Common myeloid progenitor, CD34-positive (primary cell): ENCODE measurements around the gene UBE2Q2.
"Not testable (repeated sequence)": the region's sequence is repeated elsewhere in the genome, so short reads cannot be mapped to it uniquely, and the experiment has no call there.

ENCODE experiments used
- CTCF ChIA-PET: fragments of 350-600 bp; sonication (Branson Sonifier 250); formaldehyde crosslinking; loops from one replicate; lab custom pipeline; 2021; ENCODE audit warnings: antibody characterized with exemption; lab: Charles Lee
- POLR2A ChIA-PET: fragments of 350-600 bp; sonication (Branson Sonifier 250); formaldehyde crosslinking; loops from one replicate; lab custom pipeline; 2021; ENCODE audit warnings: antibody characterized with exemption; lab: Charles Lee
- DNase-seq, 3 donors: peaks; one replicate each; pipeline versions ENCODE4 v3.0.0 to v3.0.0-alpha.2; 2013
- H3K27ac ChIP-seq, 2 experiments: 1 replicate in 1 of 2; 2 replicates in 1 of 2; pipeline ENCODE4 v1.7.0; 2013; ENCODE audit warnings: inconsistent platforms in 2 of 2, low read length in 2 of 2, mild to moderate bottlenecking in 2 of 2, low read depth in 1 of 2, moderate library complexity in 1 of 2; ENCODE audit not compliant: severe bottlenecking in 2 of 2, insufficient read depth in 1 of 2, poor library complexity in 1 of 2
- H3K27me3 ChIP-seq, 5 experiments: replicated peaks in 2 of 5; 1 replicate in 3 of 5; 2 replicates in 2 of 5; pipeline versions ENCODE4 v1.6.1 to v1.7.0; 2013; ENCODE audit warnings: low read length in 4 of 5, mild to moderate bottlenecking in 2 of 5, moderate library complexity in 2 of 5, inconsistent platforms in 1 of 5; ENCODE audit not compliant: insufficient read depth in 5 of 5, control insufficient read depth in 4 of 5
- H3K36me3 ChIP-seq, 4 experiments: 1 replicate in 2 of 4; 2 replicates in 2 of 4; pipeline versions ENCODE4 v1.6.1 to v1.7.0; 2013; ENCODE audit warnings: low read length in 3 of 4, control low read depth in 1 of 4, mild to moderate bottlenecking in 1 of 4; ENCODE audit not compliant: control insufficient read depth in 4 of 4, insufficient read depth in 4 of 4
- H3K4me1 ChIP-seq, 4 experiments: 1 replicate in 3 of 4; 2 replicates in 1 of 4; pipeline versions ENCODE4 v1.6.1 to v1.7.1; 2013; ENCODE audit warnings: low read length in 3 of 4, mild to moderate bottlenecking in 3 of 4, control low read depth in 1 of 4, inconsistent platforms in 1 of 4, moderate library complexity in 1 of 4; ENCODE audit not compliant: control insufficient read depth in 4 of 4, insufficient read depth in 4 of 4; ENCODE audit errors: control extremely low read depth in 1 of 4
- H3K4me3 ChIP-seq, 7 experiments: 1 replicate in 4 of 7; 2 replicates in 3 of 7; pipeline versions ENCODE4 v1.5.1 to v1.7.0; 2013; ENCODE audit warnings: mild to moderate bottlenecking in 7 of 7, low read length in 6 of 7, moderate library complexity in 6 of 7, inconsistent platforms in 2 of 7, low read depth in 2 of 7, control low read depth in 1 of 7; ENCODE audit not compliant: insufficient read depth in 4 of 7, control insufficient read depth in 1 of 7; ENCODE audit errors: extremely low read depth in 1 of 7
- H3K9me3 ChIP-seq, 5 experiments: 1 replicate in 4 of 5; 2 replicates in 1 of 5; pipeline versions ENCODE4 v1.6.1 to v1.7.1; 2013; ENCODE audit warnings: low read length in 4 of 5, mild to moderate bottlenecking in 2 of 5, inconsistent platforms in 1 of 5, low read depth in 1 of 5, moderate library complexity in 1 of 5; ENCODE audit not compliant: control insufficient read depth in 4 of 5, insufficient read depth in 2 of 5; ENCODE audit errors: control extremely low read depth in 1 of 5
- WGBS: methylation state at CpG from one replicate; pipeline ENCODE4 v1.1.5; 2013; ENCODE audit not compliant: insufficient coverage; 5-methylcytosine and 5-hydroxymethylcytosine counted together

Gene UBE2Q2

DNA sequence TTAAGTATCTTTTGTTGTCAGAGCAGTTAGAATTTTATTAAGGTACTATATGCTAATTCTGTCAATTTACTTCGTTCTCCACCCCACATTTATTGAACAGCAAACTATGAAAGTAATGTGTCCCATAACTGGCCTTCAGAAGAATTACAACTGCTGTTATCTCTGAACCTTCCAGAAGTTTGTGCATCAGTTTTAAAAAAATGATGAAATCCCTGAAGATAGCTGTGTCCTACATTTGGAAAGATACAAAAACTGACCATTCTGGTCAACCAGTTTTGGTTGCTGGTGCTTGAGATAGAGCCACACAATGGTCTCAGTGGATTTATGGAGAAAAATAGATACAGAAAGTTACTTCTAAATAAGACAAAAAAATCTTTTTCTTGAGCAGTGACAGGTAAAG is 5.9 kb downstream of the UBE2Q2 start:
- DNase-seq = no peak
- peaks cover 5 to 26% (median 16%) of the 10 kb centered on the region in 4 experiments for H3K4me1 ChIP-seq
- WGBS = no CpG with 5 or more reads among the region's 1 CpG

DNA sequence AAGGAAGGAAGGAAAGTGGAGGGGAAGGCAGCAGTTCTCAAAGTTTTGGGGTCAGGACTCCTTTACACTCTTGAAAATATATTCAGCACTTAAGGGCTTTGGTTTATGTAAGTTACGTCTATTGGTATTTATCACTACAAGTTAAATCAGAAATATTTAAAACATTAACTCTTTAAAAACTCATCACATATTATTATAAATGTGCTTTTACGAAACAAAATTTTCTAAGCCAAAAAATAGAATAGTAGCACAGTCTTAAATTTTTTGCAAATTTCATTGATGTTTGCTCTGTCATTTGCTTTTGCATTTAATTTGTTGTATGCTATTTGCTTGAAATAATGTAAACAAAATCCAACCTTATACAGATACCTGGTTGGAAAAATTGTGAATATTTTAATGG is 7.5 kb downstream of the UBE2Q2 start:
- Histone ChIP-seq H3K4me3 (no peak overlapping the region), H3K27ac (no peak overlapping the region), H3K27me3 (no peaks in the 10 kb centered on the region), H3K9me3 (no peaks in the 10 kb centered on the region), H3K4me1 (peaks cover 0 to 11% (median under 1%) of the 10 kb centered on the region in 4 experiments), H3K36me3 (peaks cover 2 to 9% (median 6%) of the 10 kb centered on the region in 4 experiments)
- CTCF ChIA-PET = no interaction called here
- POLR2A ChIA-PET = no interaction called here
- WGBS = no CpG with 5 or more reads among the region's 2 CpGs
- no peak for DNase-seq

More for the DNA sequence above, 5.9 kb downstream of the UBE2Q2 start:
- Histone ChIP-seq H3K4me3 (no peak overlapping the region), H3K36me3 (peaks cover 0 to 5% (median 2%) of the 10 kb centered on the region in 4 experiments), H3K9me3 (no peaks in the 10 kb centered on the region), H3K27me3 (no peaks in the 10 kb centered on the region), H3K27ac (no peak overlapping the region)
- ChIA-PET POLR2A (no interaction called here), CTCF (interaction anchor here (0.7 to 1.0 kb wide), 3 partner anchors 40 to 125 kb away, joined by 3 read pairs; a partner anchor contains a TSS)

DNA sequence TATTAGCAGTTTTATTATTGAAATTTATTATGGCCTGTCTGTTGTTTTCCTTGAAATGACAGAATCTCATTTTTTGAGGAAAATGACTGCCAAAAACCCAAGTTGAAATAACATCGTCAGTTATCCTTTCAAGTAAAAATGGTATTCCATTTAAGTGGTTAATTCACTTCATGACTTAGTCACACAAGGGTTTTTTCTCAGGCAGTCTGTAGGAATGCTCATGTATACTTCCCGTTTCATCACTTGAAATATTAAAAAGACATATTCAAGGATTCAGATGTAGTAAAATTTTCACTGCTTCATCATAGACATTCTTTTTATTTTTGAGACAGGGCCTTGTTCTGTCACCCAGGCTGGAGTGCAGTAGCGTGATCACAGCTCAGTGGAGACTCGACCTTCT is 8.3 kb downstream of the UBE2Q2 start:
- CTCF ChIA-PET, DNase-seq: not testable (repeated sequence)

DNA sequence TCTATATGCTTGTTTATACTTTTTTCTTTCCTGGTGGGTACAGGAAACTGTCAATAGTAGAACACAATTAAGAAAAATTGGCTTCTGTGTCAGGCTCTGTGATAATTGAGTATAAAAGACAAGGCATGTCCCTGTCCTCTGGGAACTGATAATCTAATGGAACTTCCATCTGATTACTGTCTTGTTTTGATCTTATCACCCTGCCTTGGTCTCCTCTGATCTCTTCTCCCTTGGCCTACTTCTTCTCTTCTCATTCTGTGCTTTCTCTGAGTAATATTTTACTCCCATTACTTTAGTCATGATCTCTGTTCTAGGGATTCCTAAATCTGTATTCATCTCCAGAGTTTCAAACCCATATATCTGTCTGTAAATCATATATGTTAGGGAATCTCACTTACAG is 14.6 kb downstream of the UBE2Q2 start:
- POLR2A ChIA-PET = no interaction called here
- H3K4me3 ChIP-seq = no peak overlapping the region

More for the DNA sequence above, 8.3 kb downstream of the UBE2Q2 start:
- H3K4me3 ChIP-seq, POLR2A ChIA-PET, H3K9me3 ChIP-seq, H3K27ac ChIP-seq, H3K27me3 ChIP-seq: not testable (repeated sequence)
- H3K36me3 ChIP-seq = peaks cover 4 to 10% (median 7%) of the 10 kb centered on the region in 4 experiments
- peaks cover 0 to 10% (median 0%) of the 10 kb centered on the region in 4 experiments for H3K4me1 ChIP-seq
- WGBS = 92% methylated on average over 2 of the region's 4 CpGs

DNA sequence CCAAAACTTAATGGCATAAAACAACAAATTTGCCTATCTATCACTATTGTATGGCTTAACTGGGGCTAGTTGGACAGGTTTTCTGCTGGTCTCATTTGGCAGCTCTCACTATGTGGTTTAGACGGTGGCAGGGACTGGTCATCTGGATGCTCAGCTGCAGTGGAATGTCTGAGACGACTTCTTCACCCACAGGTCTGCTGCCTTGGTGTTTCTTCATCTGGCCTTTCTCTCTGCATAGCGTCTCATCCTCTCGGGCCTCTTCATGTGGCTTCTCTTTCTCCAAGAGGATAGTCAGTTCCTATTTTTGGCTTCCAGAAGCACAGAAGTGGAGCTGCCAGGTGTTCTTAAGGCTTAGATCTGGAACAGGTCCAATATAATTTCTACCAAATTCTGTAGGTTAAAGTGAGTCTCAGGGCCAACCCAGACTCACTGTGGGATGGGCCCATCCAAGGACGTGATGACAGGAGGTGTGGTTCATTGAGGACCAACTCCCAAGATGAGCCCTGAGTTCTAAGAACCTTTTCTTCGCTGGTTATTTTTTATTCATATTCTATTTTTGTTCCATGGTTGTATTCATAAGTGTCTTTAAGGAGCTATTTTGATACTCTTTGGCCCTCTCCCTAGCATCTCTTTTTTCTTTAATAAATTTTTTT is 18.6 kb downstream of the UBE2Q2 start:
- no peaks in the 10 kb centered on the region for H3K27me3 ChIP-seq
- WGBS = 88% methylated on average over 2 of the region's 6 CpGs
- H3K9me3 ChIP-seq = no peaks in the 10 kb centered on the region
- H3K4me3 ChIP-seq = no peak overlapping the region
- ChIA-PET CTCF (interaction anchor here (0.9 to 1.3 kb wide), 2 partner anchors 14 to 51 kb away, joined by 3 read pairs; no protein-coding TSS in a partner anchor), POLR2A (no interaction called here)
- no peak for DNase-seq
- no peak overlapping the region for H3K27ac ChIP-seq
- peaks cover 0 to 10% (median 3%) of the 10 kb centered on the region in 4 experiments for H3K4me1 ChIP-seq
- H3K36me3 ChIP-seq = peaks cover 4 to 31% (median 16%) of the 10 kb centered on the region in 4 experiments

More for the DNA sequence above, 14.6 kb downstream of the UBE2Q2 start:
- Histone ChIP-seq H3K27me3 (no peaks in the 10 kb centered on the region), H3K9me3 (no peaks in the 10 kb centered on the region), H3K4me1 (peaks cover 0 to 4% (median 1%) of the 10 kb centered on the region in 4 experiments), H3K27ac (no peak overlapping the region), H3K36me3 (peaks cover 10 to 32% (median 22%) of the 10 kb centered on the region in 4 experiments)
- DNase-seq = no peak
- CTCF ChIA-PET = no interaction called here

DNA sequence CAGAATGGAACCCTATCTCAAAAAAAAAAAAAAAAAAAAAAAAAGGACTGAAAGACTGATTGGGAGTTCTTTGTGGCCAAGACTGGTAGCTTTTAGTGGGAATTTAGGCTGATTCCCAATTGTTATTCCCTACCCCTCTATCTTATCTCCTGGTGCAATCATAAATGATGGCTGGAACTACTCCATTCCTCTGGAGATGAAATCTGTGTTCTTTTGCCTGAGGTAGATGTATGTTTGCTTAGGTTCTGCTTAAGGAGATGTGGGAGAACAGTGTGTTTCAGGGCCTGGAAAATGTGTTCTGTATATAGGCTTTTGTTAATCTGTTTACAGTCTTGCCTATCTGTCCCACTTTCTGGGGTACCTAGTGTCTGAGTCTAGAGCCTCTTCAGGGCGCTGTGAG is 19.5 kb downstream of the UBE2Q2 start:
- Histone ChIP-seq H3K4me1 (peaks cover 0 to 12% (median 9%) of the 10 kb centered on the region in 4 experiments), H3K4me3 (no peak overlapping the region), H3K27me3 (no peaks in the 10 kb centered on the region), H3K9me3 (no peaks in the 10 kb centered on the region), H3K36me3 (peaks cover 4 to 28% (median 16%) of the 10 kb centered on the region in 4 experiments), H3K27ac (no peak overlapping the region)
- no peak for DNase-seq
- WGBS = no CpG with 5 or more reads among the region's 1 CpG
- CTCF ChIA-PET = no interaction called here
- POLR2A ChIA-PET = no interaction called here
